Natural killer cell (primary cell): ENCODE data around the gene HSD17B1. TPM values are rescaled to one million over a fixed set of nuclear protein-coding genes. Genes with fewer than 3 reads are reported as not detected.
A peak's percentile ranks its signal among the peaks of the same experiment; 100 is the strongest.

Source experiments
- ATAC-seq, 3 donors: fragments of 150-1000 bp in 2 of 3; fragments of 200-7000 bp in 1 of 3; cut with Tn5 transposase; 1 replicate in 1 of 3; 2 replicates in 2 of 3; pipeline ENCODE4 v1.10.0; 2021; ENCODE audit warnings: mild to moderate bottlenecking in 2 of 3, moderate library complexity in 2 of 3
- DNase-seq, 2 donors: peaks; one replicate each; pipeline versions ENCODE4 v3.0.0 to v3.0.0-alpha.2; 2013 to 2021; ENCODE audit warnings: mixed read lengths in 1 of 2
- H3K27ac ChIP-seq: one replicate; pipeline ENCODE4 v1.5.1; 2013; ENCODE audit warnings: mild to moderate bottlenecking, low read length
- H3K27me3 ChIP-seq: one replicate; pipeline ENCODE4 v1.6.1; 2013; ENCODE audit warnings: low read length; ENCODE audit not compliant: control insufficient read depth, insufficient read depth
- H3K36me3 ChIP-seq: one replicate; pipeline ENCODE4 v1.6.1; 2013; ENCODE audit warnings: low read length; ENCODE audit not compliant: control insufficient read depth, insufficient read depth
- H3K4me1 ChIP-seq: one replicate; pipeline ENCODE4 v1.6.1; 2013; ENCODE audit warnings: low read length; ENCODE audit not compliant: control insufficient read depth, insufficient read depth
- H3K4me3 ChIP-seq: one replicate; pipeline ENCODE4 v1.5.1; 2013; ENCODE audit warnings: low read length
- H3K9me3 ChIP-seq: one replicate; pipeline ENCODE4 v1.6.1; 2013; ENCODE audit warnings: low read length; ENCODE audit not compliant: control insufficient read depth, insufficient read depth
- H3K27ac Mint-ChIP-seq, 2 donors: one replicate each; pipeline ENCODE4 v1.8.0; 2022; ENCODE audit warnings: mild to moderate bottlenecking in 2 of 2, mixed read lengths in 2 of 2, moderate library complexity in 1 of 2
- H3K27me3 Mint-ChIP-seq, 2 donors: one replicate each; pipeline ENCODE4 v1.8.0; 2022; ENCODE audit warnings: low read depth in 2 of 2, mixed read lengths in 2 of 2
- H3K36me3 Mint-ChIP-seq: one replicate; pipeline ENCODE4 v1.8.0; 2022; ENCODE audit warnings: mixed read lengths
- H3K4me1 Mint-ChIP-seq, 2 donors: one replicate each; pipeline ENCODE4 v1.8.0; 2022; ENCODE audit warnings: mixed read lengths in 2 of 2
- H3K4me3 Mint-ChIP-seq: one replicate; pipeline ENCODE4 v1.8.0; 2022; ENCODE audit warnings: mild to moderate bottlenecking, moderate library complexity, mixed read lengths
- H3K9me3 Mint-ChIP-seq, 2 donors: one replicate each; pipeline ENCODE4 v1.8.0; 2022; ENCODE audit warnings: mixed read lengths in 2 of 2
- CTCF ChIP-seq: fragments of 200-600 bp; IDR thresholded peaks from one replicate; pipeline ENCODE4 v1.8.0; 2022; ENCODE audit warnings: antibody characterized with exemption
- WGBS: methylation state at CpG from one replicate; pipeline ENCODE4 v1.1.7; 2013; ENCODE audit warnings: missing lambda C conversion rate; ENCODE audit not compliant: insufficient coverage; 5-methylcytosine and 5-hydroxymethylcytosine counted together
- intact Hi-C: fragments of 100-400 bp; cut with micrococcal nuclease; formaldehyde crosslinking; loops from one replicate; pipeline ENCODE4 v1.14.2; 2022
- total RNA-seq, 4 donors: library from RNA; stranded (reverse); fragments of 120-200 nt in 1 of 4; gene quantifications; one replicate each; pipeline versions ENCODE4 v1.2.3 to v1.2.4, GENCODE V29; 2013 to 2022

Gene HSD17B1
- total RNA-seq, 3 donors from 2014 or later (not counting 1 experiment from before 2014, with no cell fraction given), result 0.68 to 1.6 (median 1.2) TPM

- intact Hi-C loops, result no loop called here
- no peaks in the 10 kb centered on the region for H3K36me3 Mint-ChIP-seq
- no peak overlapping the region for H3K27ac ChIP-seq
- H3K36me3 ChIP-seq, result no peaks in the 10 kb centered on the region
- no peak for TF ChIP-seq CTCF
- H3K27me3 Mint-ChIP-seq, result peaks cover 24% of the 10 kb centered on the region in 2 donors
- no peak overlapping the region for H3K27ac Mint-ChIP-seq
- peak in 2 of 3 donors; percentile 27 to 40 for ATAC-seq
- no peaks in the 10 kb centered on the region for H3K9me3 Mint-ChIP-seq
- H3K4me1 ChIP-seq, result peaks cover 6% of the 10 kb centered on the region
- no peak overlapping the region for H3K4me3 ChIP-seq
- no peaks in the 10 kb centered on the region for H3K27me3 ChIP-seq
- peaks cover 6 to 12% of the 10 kb centered on the region in 2 donors for H3K4me1 Mint-ChIP-seq
- no peaks in the 10 kb centered on the region for H3K9me3 ChIP-seq
- WGBS, result 74% methylated on average over 9 of the region's 9 CpGs
- H3K4me3 Mint-ChIP-seq, result no peak overlapping the region
- DNase-seq, result peak in 1 of 2 donors; percentile 50
These were observed 32.2 kb upstream of the HSD17B1 start for GRCh38 chr17:42520540-42520951.

GRCh38 chr17:42521036-42521435 is 31.7 kb upstream of the HSD17B1 start:
- Mint-ChIP-seq H3K4me1 (peaks cover 6 to 12% of the 10 kb centered on the region in 2 donors), H3K27me3 (peaks cover 23 to 24% of the 10 kb centered on the region in 2 donors), H3K36me3 (no peaks in the 10 kb centered on the region), H3K4me3 (no peak overlapping the region), H3K27ac (no peak overlapping the region), H3K9me3 (no peaks in the 10 kb centered on the region)
- no peaks in the 10 kb centered on the region for H3K9me3 ChIP-seq
- 56% methylated on average over 6 of the region's 8 CpGs for WGBS
- H3K4me3 ChIP-seq, result no peak overlapping the region
- peaks cover 6% of the 10 kb centered on the region for H3K4me1 ChIP-seq
- no peaks in the 10 kb centered on the region for H3K36me3 ChIP-seq
- intact Hi-C loops, result no loop called here
- TF ChIP-seq CTCF, result no peak
- no peak overlapping the region for H3K27ac ChIP-seq
- no peaks in the 10 kb centered on the region for H3K27me3 ChIP-seq
- no peak for ATAC-seq
- no peak for DNase-seq

GRCh38 chr17:42521666-42522262 is 31.0 kb upstream of the HSD17B1 start:
- H3K4me3 ChIP-seq, result no peak overlapping the region
- no peak overlapping the region for H3K27ac Mint-ChIP-seq
- H3K4me1 ChIP-seq, result peaks cover 6% of the 10 kb centered on the region
- H3K9me3 Mint-ChIP-seq, result no peaks in the 10 kb centered on the region
- ATAC-seq, result no peak
- peaks cover 6 to 12% of the 10 kb centered on the region in 2 donors for H3K4me1 Mint-ChIP-seq
- no peaks in the 10 kb centered on the region for H3K27me3 ChIP-seq
- H3K27ac ChIP-seq, result no peak overlapping the region
- no peak for TF ChIP-seq CTCF
- H3K36me3 ChIP-seq, result no peaks in the 10 kb centered on the region
- H3K4me3 Mint-ChIP-seq, result no peak overlapping the region
- peaks cover 16 to 18% of the 10 kb centered on the region in 2 donors for H3K27me3 Mint-ChIP-seq
- WGBS, result 97% methylated on average over 10 of the region's 11 CpGs
- H3K36me3 Mint-ChIP-seq, result no peaks in the 10 kb centered on the region
- no peak for DNase-seq
- H3K9me3 ChIP-seq, result no peaks in the 10 kb centered on the region
- intact Hi-C loops, result no loop called here

- DNase-seq (no peak), ATAC-seq (no peak)
- Histone ChIP-seq H3K36me3 (no peaks in the 10 kb centered on the region), H3K27ac (no peak overlapping the region), H3K27me3 (no peaks in the 10 kb centered on the region), H3K9me3 (no peaks in the 10 kb centered on the region), H3K4me3 (no peak overlapping the region), H3K4me1 (peaks cover 8% of the 10 kb centered on the region)
- Mint-ChIP-seq H3K27me3 (peaks cover 16 to 17% of the 10 kb centered on the region in 2 donors), H3K4me1 (peaks cover 9 to 14% of the 10 kb centered on the region in 2 donors), H3K9me3 (no peaks in the 10 kb centered on the region), H3K4me3 (no peak overlapping the region), H3K27ac (no peak overlapping the region), H3K36me3 (no peaks in the 10 kb centered on the region)
- no peak for TF ChIP-seq CTCF
- intact Hi-C loops, result no loop called here
- 94% methylated on average over 9 of the region's 9 CpGs for WGBS
These were observed 30.4 kb upstream of the HSD17B1 start for GRCh38 chr17:42522263-42522790.
